HG02678 (cell line): ENCODE data around the gene SLC31A1.
"Not testable (repeated sequence)": the region's sequence is repeated elsewhere in the genome, so short reads cannot be mapped to it uniquely, and the experiment has no call there.

Experiments
- ATAC-seq: cut with Tn5 transposase; IDR thresholded peaks from one replicate; pipeline ENCODE4 v1.9.1; 2021; ENCODE audit warnings: mild to moderate bottlenecking, moderate library complexity; ENCODE audit not compliant: unreplicated experiment

The SLC31A1 gene

DNA sequence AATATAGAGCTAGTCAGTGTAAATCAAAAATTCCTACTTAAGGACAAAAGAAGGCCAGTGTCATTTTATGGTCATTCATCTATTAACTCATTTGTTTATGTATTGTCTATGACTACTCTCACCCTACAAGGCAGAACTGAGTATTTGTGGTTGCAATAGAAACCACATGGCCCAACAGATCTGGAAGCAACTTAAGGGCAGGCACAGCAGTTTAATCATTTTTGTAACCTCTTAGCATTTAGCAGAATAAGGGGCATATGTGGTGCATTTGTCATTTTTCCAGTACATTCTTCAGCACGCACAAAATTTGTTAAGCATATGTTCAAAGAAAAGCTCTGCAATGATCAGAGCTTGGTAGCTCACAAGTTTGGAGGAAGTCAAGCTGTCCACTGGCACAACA, 1.4 kb upstream of the SLC31A1 start:
- peak; percentile 47 for ATAC-seq

- no peak for ATAC-seq
Measured at GRCh38 chr9:113220467-113221002, 809 bp upstream of the SLC31A1 start.

DNA sequence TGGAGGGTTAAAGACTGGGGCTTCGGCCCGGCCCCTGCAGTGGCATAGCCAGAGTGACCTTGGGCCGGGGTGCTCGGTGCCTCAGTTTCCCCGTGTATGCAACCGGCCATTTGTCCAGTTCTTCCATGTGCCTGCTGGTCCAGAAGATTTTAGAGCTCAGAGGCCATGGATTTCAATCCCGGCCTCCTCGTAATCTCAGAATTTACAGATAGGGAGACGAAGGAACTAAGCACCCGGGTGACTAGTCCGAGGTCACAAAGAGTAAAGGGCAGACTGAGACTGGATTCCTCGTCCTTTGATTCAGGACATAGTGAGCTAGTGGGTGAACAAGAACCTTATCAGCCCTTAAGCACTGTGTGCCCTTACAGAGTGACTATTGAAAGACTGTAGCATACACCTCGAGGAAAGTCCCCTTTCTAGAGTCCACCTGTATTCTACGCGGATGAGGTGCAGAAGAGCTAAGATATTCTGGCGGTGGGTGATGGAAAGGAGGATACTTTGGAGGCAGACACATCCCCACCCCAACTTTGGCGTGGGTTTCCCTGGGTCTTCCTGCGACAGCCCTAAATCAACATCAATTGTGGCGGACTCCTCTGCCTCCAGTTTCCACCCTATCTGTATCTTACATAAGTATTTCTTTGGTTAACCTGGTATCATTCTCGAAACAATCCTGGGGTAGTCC, 597 bp downstream of the SLC31A1 start:
- no peak for ATAC-seq

DNA sequence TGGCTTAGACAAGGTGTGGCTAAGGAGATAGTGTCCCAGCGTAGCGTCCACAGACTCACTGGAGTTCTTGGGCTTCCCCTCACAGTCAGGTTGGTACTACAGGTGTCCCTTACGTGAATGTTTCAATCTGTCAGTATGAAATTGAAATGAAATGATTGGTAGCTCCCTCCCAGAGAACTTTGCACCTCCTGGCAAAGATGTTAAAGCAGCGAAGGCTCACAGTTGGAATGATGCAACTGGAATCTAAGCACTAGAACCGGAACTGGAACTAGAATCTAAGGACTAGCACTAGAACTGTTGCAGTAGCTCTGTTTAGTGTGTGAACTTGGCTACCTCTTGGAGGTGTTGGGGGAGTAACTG, 1.1 kb downstream of the SLC31A1 start:
- no peak for ATAC-seq

- no peak for ATAC-seq
Measured at GRCh38 chr9:113223963-113224362, 2.6 kb downstream of the SLC31A1 start.

DNA sequence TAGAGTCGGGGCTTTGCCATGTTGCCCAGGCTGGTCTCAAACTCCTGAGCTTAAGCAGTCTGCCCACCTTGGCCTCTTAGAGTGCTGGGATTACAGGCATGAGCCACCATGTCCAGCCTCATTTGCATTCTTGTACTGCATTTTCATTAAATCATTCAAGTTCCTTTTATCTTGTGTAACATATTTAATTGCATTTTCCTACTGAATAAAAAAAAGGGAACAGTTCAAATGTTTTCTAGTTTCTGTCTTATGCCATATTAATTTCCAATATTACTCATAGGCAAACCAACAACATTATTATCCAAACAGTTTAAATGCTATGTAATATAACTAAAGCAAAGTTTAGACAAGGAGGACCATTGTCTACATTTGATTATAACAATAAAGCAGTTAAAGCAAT, 6.1 kb downstream of the SLC31A1 start:
- ATAC-seq, result no peak

DNA sequence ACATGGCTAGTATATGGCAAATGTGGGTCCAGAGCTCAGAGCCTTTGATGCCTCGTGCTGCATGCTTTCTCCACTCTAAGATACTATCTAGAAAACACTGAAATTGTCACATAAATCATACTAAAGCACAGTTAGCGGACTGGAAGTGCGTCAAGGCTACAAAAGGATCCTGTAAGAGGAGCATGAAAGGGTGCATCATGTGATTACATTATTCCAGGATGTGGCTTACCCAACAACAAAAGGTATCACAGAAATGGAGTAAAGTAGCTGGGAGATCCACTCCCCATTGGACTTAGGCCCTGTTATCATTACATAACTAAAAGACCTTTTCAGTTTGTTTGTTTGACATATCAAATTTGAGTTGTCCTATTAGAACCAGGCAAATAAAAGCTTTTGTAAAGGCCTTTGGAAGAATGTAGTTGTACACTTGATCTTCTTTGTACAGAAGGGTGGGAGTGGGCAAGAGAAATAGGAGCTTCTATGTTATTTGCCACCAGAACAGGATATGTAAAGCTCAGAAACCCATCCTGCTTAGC, 6.9 kb downstream of the SLC31A1 start:
- ATAC-seq, result no peak

DNA sequence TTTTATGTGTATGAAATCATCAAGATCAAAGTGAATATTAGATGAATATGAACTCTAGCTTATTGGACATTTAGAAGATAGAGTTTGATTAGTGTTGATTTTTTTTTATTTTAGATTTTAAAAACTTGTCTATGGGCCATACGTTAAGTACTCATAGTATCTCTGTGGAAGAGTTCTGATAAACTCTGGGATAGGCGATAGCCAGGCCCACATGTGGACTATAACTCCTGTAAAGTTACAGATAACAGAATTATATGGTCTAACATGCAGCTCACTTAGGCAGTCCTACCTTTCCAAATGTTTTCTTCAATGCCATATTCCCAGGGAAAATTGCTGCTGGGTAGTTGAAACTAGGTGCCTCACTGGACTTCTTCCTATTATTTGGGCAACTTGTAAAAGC, 10.4 kb downstream of the SLC31A1 start:
- no peak for ATAC-seq

DNA sequence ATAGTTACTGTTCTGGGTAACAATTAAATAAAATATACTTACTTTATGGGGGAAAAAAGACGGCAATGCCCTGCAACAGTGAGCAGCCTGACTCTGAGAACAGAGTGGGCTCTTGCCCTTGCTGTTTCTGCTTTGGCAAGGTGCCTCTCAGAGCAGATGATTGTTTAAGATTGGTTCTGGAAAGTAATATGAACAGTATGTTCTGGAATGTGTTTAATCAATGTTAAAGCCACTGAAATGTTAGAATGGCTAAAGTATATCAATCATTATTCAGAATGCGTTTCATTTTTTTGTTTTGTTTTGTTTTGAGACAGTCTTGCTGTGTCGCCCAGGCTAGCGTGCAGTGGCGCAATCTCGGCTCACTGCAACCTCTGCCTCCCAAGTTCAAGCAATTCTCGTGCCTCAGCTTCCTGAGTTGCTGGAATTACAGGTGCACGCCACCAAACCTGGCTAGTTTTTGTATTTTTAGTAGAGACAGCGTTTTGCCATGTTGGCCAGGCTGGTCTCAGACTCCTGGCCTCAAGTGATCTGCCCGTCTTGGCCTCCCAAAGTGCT, 14.4 kb downstream of the SLC31A1 start:
- ATAC-seq, result not testable (repeated sequence)

DNA sequence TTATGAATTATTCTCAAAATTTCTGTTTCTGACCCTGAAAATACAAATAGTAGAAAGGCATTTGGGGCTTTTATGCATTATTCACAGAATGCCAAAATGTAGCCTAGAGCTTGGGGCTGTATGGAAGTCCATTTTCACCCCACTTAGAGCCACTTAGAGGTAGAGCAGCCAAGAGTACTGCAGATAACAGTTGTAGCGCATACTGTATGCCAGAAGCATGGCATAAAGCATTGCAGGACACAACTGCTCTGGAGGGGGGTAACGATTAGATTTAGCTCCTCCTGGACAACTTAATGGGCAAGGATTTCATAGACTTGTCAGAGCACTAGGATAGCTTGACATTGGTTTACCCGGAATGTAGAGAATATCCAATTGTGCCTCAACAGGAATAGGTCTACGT, 15.7 kb downstream of the SLC31A1 start:
- ATAC-seq, result no peak

- ATAC-seq, result no peak
Measured at GRCh38 chr9:113238202-113238858, 17.0 kb downstream of the SLC31A1 start.

DNA sequence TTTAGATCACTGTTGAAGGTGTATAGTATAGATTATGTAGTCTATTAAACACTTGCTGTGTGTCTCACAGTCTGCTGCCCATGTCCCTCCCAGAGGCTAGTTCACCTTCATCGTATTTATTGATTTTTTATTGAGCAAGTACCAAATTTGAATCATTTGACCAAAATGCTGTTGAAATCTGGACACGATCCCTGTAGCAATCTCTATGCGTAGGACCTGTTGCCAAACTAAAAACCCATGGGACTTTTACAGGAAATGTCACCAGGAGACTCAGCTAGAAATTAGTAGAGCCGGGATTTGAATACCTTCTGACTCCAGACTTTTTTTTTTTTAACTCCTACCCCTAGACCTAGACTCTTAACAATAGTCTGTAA, 17.5 kb downstream of the SLC31A1 start:
- no peak for ATAC-seq

DNA sequence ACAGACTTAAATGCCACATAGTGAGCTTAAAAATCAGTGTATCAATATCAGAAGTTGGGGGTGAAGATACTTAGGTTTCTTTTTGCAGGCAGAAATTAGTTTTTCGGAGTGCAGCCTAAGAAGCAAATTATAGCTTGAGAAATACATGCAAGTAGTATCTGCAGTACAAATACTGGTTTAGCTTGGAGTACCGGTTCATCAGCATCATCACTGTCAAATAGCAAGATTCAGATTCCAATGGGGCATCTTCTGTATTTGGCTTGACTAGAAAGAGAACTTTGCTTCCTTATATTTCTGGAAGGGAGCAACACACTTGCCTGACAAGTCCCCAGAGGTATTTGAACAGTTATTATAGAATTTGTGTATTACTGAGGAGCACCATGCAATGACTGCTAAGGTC, 19.8 kb downstream of the SLC31A1 start:
- ATAC-seq, result no peak

DNA sequence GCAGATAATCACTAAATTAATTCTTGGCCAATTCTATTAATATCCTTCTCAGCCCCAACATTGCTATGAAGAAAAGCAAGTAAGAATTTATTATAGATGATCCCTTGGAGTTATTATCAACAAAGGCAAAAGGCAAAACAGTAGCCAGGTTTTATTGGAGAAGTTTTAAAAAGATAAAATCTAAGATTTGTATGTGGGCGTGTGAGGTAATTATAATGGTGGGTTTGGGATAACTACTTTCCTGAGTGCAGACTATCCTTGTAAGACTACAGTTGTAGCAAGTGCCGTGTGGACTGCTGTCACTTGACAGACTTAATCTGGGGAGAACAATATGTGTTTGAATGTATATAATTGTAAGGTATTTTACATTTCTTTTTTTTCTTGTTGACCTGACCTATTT, 23.2 kb downstream of the SLC31A1 start:
- no peak for ATAC-seq

- no peak for ATAC-seq
Measured at GRCh38 chr9:113245894-113246293, 24.6 kb downstream of the SLC31A1 start.

GRCh38 chr9:113246928-113247327, 25.6 kb downstream of the SLC31A1 start:
- ATAC-seq, result no peak

DNA sequence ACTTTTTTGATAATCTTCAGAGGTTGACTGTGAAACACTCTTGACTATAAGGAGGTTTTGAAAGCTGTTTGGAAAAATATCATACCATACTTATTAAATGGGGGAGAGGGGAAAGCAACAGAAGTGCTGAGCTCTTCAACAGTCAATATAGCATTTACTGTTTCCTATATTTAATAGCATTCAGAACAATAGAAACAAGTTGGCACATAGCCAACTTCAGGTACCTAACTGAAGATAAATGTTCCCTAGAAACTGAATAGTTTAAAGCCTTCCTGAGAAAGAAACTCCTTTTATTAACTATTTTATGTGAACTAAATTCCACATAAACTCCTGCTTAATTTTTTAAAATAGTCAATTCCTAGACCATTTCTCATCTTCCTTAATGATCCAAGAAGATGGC, 26.3 kb downstream of the SLC31A1 start:
- ATAC-seq, result no peak

DNA sequence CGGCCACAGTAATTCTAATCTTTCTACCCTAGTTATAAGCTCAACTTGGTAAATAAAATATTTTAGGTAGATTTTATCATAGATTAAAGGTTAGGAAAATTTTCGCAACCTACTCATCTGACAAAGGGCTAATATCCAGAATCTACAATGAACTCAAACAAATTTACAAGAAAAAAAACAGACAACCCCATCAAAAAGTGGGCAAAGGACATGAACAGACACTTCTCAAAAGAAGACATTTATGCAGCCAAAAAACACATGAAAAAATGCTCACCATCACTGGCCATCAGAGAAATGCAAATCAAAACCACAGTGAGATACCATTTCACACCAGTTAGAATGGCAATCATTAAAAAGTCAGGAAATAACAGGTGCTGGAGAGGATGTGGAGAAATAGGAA, 28.3 kb downstream of the SLC31A1 start:
- not testable (repeated sequence) for ATAC-seq

GRCh38 chr9:113250807-113251206, 29.5 kb downstream of the SLC31A1 start:
- no peak for ATAC-seq

GRCh38 chr9:113254991-113255390, 33.6 kb downstream of the SLC31A1 start:
- no peak for ATAC-seq

DNA sequence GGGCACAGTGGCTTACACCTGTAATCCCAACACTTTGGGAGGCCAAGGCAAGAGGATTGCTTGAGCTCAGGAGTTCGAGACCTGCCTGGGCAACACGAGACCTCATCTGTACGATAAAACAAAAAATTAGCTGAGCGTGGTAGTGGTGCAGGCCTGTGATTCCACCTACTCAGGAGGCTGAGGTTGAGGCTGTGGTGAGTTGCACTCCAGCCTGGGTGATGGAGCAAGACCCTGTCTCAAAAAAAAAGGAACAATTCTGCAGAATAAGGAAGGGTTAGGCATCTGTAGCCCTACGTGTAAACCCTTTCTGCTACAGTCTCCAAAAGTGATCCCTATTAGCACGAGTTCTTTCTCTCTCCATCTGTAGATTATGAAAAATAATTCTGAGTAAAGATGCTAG, 34.1 kb downstream of the SLC31A1 start:
- no peak for ATAC-seq

GRCh38 chr9:113257863-113258262, 36.5 kb downstream of the SLC31A1 start:
- no peak for ATAC-seq
